Measurements from ENCODE around the gene CALML5. TPM values are rescaled to one million over a fixed set of nuclear protein-coding genes. Genes with fewer than 3 reads are reported as not detected.

CALML5 gene
- total and polyA plus RNA-seq, 2 of the 4 experiments (the other 2 are of a cell fraction): not detected

DNA sequence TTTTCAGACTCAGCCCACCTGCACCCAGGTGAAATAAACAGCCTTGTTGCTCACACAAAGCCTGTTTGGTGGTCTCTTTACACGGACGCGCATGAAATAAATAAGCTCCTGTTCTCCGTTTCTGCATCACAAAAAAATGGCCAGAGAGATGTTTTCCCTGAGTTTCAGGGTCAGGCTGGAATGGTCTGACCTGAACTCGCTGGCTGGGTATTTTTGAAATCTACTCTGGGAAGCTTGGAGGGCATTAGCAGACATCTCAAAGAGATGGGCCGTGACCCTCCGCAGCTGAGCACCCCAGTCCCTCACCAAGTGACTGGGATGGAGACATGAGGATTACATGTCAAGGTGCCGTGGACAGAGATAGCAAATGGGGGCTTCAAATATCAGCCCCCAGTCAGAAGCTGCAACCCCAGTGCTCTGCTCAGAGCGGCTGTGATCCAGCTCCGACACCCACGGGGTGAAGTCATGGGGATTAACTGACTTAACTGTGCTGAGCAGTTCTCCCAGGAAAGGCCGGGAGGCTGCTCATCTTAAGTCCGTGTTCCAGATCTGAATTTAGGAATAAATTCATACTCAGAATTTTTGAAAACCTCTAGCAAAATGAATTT is 22.3 kb downstream of the CALML5 start:
- H3K4me1 ChIP-seq (ENCODE audit: control insufficient read depth, insufficient read depth, low read length): no peaks in the 10 kb centered on the region; the same call in 1 of the 2 replicates
- no peak overlapping the region for H3K27ac ChIP-seq (ENCODE audit: insufficient read depth, low read length)
- peak; percentile 40; the same call in 1 of the 2 replicates for ATAC-seq (ENCODE audit: low read depth)
- H4K20me1 ChIP-seq (ENCODE audit: insufficient read depth, low read length): no peaks in the 10 kb centered on the region
- BruUV-seq (replicated peaks): no TSS peak
- H4K5ac ChIP-seq (ENCODE audit: low read depth, low read length): no peak overlapping the region
- ChIA-PET POLR2A (ENCODE audit: unreplicated experiment) (no interaction called here), CTCF (interaction anchor here (0.6 kb wide), 1 partner anchor 211 kb away, joined by 5 read pairs; no protein-coding TSS in a partner anchor)
- no peak overlapping the region for H2BK5ac ChIP-seq (ENCODE audit: low read depth, low read length, poor library complexity, severe bottlenecking)
- H3K27me3 ChIP-seq (ENCODE audit: control insufficient read depth, insufficient read depth, low read length): no peaks in the 10 kb centered on the region
- H3K9ac ChIP-seq (ENCODE audit: low read depth, low read length): no peak overlapping the region
- DNase-seq: no peak
- H2BK20ac ChIP-seq (ENCODE audit: low read depth, low read length): no peak overlapping the region
- H2AK5ac ChIP-seq (ENCODE audit: low read depth, low read length): no peak overlapping the region
- H3K4me3 ChIP-seq (ENCODE audit: insufficient read depth, low read depth, low read length): no peak overlapping the region
- no peak overlapping the region for H3K4me2 ChIP-seq (ENCODE audit: low read depth, low read length)
- H3K4ac ChIP-seq (ENCODE audit: low read depth, low read length): no peak overlapping the region
- H3K18ac ChIP-seq (ENCODE audit: low read depth, low read length): no peak overlapping the region
- no peak overlapping the region for H2AK9ac ChIP-seq (replicated peaks; ENCODE audit: low read depth, low read length, poor library complexity)
- H3K36me3 ChIP-seq (ENCODE audit: control insufficient read depth, insufficient read depth, low read length): no peaks in the 10 kb centered on the region
- no peak overlapping the region for H3K23ac ChIP-seq (ENCODE audit: low read depth, low read length)
- WGBS, 2 experiments (ENCODE audit: extremely low coverage in 2 of 2, insufficient read length in 1 of 2): 76% methylated on average over 4 of the region's 13 CpGs; no CpG with 5 or more reads in 1 of the 2 experiments
- H2BK120ac ChIP-seq (ENCODE audit: low read depth, low read length): no peak overlapping the region
- no peak overlapping the region for H4K91ac ChIP-seq (ENCODE audit: insufficient read depth, low read depth, low read length)
- H3K79me1 ChIP-seq (ENCODE audit: low read depth in 1 of 2, low read length in 2 of 2): no peaks in the 10 kb centered on the region
- TF ChIP-seq MXI1 (IDR thresholded peaks at IDR 0.05; ENCODE audit: borderline replicate concordance, low read depth, low read length) (no peak), NFE2L2 (IDR thresholded peaks at IDR 0.05; ENCODE audit: low read depth, low read length) (no peak), RAD21 (IDR thresholded peaks at IDR 0.05; ENCODE audit: low read length) (no peak), SMC3 (IDR thresholded peaks at IDR 0.05; ENCODE audit: low read depth, low read length) (no peak), RFX5 (IDR thresholded peaks at IDR 0.05; ENCODE audit: low read depth, low read length) (no peak), BHLHE40 (IDR thresholded peaks at IDR 0.05; ENCODE audit: low read depth, low read length) (no peak), RCOR1 (IDR thresholded peaks at IDR 0.05; ENCODE audit: insufficient replicate concordance, low read length) (no peak), MAZ (IDR thresholded peaks at IDR 0.05; ENCODE audit: borderline replicate concordance, low read depth, low read length) (no peak), FOS (IDR thresholded peaks at IDR 0.05; ENCODE audit: low read depth, low read length) (no peak), MAFK (IDR thresholded peaks at IDR 0.05; ENCODE audit: low read depth, low read length) (no peak)
- TF ChIP-seq, protein P1, sequence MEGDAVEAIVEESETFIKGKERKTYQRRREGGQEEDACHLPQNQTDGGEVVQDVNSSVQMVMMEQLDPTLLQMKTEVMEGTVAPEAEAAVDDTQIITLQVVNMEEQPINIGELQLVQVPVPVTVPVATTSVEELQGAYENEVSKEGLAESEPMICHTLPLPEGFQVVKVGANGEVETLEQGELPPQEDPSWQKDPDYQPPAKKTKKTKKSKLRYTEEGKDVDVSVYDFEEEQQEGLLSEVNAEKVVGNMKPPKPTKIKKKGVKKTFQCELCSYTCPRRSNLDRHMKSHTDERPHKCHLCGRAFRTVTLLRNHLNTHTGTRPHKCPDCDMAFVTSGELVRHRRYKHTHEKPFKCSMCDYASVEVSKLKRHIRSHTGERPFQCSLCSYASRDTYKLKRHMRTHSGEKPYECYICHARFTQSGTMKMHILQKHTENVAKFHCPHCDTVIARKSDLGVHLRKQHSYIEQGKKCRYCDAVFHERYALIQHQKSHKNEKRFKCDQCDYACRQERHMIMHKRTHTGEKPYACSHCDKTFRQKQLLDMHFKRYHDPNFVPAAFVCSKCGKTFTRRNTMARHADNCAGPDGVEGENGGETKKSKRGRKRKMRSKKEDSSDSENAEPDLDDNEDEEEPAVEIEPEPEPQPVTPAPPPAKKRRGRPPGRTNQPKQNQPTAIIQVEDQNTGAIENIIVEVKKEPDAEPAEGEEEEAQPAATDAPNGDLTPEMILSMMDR (conservative IDR thresholded peaks at IDR 0.05; ENCODE audit: low read depth, low read length): no peak
- TF ChIP-seq, protein P2, sequence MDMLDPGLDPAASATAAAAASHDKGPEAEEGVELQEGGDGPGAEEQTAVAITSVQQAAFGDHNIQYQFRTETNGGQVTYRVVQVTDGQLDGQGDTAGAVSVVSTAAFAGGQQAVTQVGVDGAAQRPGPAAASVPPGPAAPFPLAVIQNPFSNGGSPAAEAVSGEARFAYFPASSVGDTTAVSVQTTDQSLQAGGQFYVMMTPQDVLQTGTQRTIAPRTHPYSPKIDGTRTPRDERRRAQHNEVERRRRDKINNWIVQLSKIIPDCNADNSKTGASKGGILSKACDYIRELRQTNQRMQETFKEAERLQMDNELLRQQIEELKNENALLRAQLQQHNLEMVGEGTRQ (IDR thresholded peaks at IDR 0.05; ENCODE audit: low read depth, low read length): no peak
- TF ChIP-seq, protein P3, sequence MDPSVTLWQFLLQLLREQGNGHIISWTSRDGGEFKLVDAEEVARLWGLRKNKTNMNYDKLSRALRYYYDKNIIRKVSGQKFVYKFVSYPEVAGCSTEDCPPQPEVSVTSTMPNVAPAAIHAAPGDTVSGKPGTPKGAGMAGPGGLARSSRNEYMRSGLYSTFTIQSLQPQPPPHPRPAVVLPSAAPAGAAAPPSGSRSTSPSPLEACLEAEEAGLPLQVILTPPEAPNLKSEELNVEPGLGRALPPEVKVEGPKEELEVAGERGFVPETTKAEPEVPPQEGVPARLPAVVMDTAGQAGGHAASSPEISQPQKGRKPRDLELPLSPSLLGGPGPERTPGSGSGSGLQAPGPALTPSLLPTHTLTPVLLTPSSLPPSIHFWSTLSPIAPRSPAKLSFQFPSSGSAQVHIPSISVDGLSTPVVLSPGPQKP (IDR thresholded peaks at IDR 0.05; ENCODE audit: borderline replicate concordance, low read depth, low read length): no peak
- H3K9me1 ChIP-seq (ENCODE audit: insufficient read depth, low read length): no peaks in the 10 kb centered on the region
- no peak overlapping the region for H2AFZ ChIP-seq (replicated peaks; ENCODE audit: low read length, poor library complexity)
- in situ Hi-C loops (cut with MboI; ENCODE audit: low sequenced_read_pairs) (no loop called here), intact Hi-C loops (cut with micrococcal nuclease) (no loop called here), dilution Hi-C loops (cut with HindIII; ENCODE audit: low sequenced_read_pairs, unreplicated experiment) (no loop called here)
- no peaks in the 10 kb centered on the region for H3K9me3 ChIP-seq (ENCODE audit: control insufficient read depth, insufficient read depth, low read length)
- H2BK15ac ChIP-seq (ENCODE audit: low read depth, low read length): no peak overlapping the region
- no peak overlapping the region for H4K8ac ChIP-seq (ENCODE audit: low read depth in 2 of 2, low read length in 2 of 2)
- no peak overlapping the region for H3K14ac ChIP-seq (replicated peaks; ENCODE audit: low read depth, low read length)
- H3K56ac ChIP-seq (ENCODE audit: extremely low read depth, insufficient read depth, low read length): no peak overlapping the region

Data from IMR-90 (cell line).